Psoas muscle (tissue), 8 donors: ENCODE data around the gene SBF2. TPM values are rescaled to one million over a fixed set of nuclear protein-coding genes. Genes with fewer than 3 reads are reported as not detected.

ENCODE experiments used
- ATAC-seq, 4 donors: fragments of 200-7000 bp; cut with Tn5 transposase; one replicate each; pipeline ENCODE4 v1.9.1; 2020; ENCODE audit warnings: moderate library complexity in 3 of 4, mild to moderate bottlenecking in 2 of 4
- DNase-seq, 2 donors: peaks; one replicate each; pipeline ENCODE4 v3.0.0-alpha.2; 2020
- H3K27ac ChIP-seq: fragments of 200-600 bp; one replicate; pipeline ENCODE4 v1.8.0; 2022
- H3K27me3 ChIP-seq, 3 donors: fragments of 200-600 bp in 1 of 3; one replicate each; pipeline versions ENCODE4 v1.6.1 to v1.8.0; 2013 to 2022; ENCODE audit warnings: low read length in 2 of 3, mild to moderate bottlenecking in 2 of 3, moderate library complexity in 1 of 3; ENCODE audit not compliant: insufficient read depth in 3 of 3
- H3K36me3 ChIP-seq, 2 donors: fragments of 200-600 bp in 1 of 2; one replicate each; pipeline versions ENCODE4 v1.6.1 to v1.8.0; 2013 to 2022; ENCODE audit warnings: low read depth in 1 of 2, mild to moderate bottlenecking in 1 of 2, moderate library complexity in 1 of 2; ENCODE audit not compliant: insufficient read depth in 1 of 2
- H3K4me1 ChIP-seq: fragments of 200-600 bp; one replicate; pipeline ENCODE4 v1.8.0; 2022
- H3K4me3 ChIP-seq: fragments of 200-600 bp; one replicate; pipeline ENCODE4 v1.8.0; 2022; ENCODE audit warnings: mild to moderate bottlenecking
- H3K9me3 ChIP-seq: fragments of 200-600 bp; one replicate; pipeline ENCODE4 v1.8.0; 2022
- WGBS, 3 donors: extraction: QIAGEN DNeasy Blood & Tissue Kit; methylation state at CpG; one replicate each; pipeline versions ENCODE4 v1.1.6 to v1.1.7; 2013; 5-methylcytosine and 5-hydroxymethylcytosine counted together
- intact Hi-C, 2 donors: fragments of 100-400 bp; cut with DNase I; formaldehyde crosslinking; loops; one replicate each; pipeline versions ENCODE4 v1.11.0 to v1.14.2; 2022
- polyA plus RNA-seq, 3 donors: library from polyadenylated mRNA; stranded (reverse); fragments of 200-250 nt; gene quantifications; one replicate each; pipeline ENCODE4 v1.2.3, GENCODE V29; 2013
- total RNA-seq, 4 donors: library from RNA; stranded (reverse); fragmentation: NEBNext Ultra II Directional in 2 of 4; extraction: Animal tissue kit (Norgen Biotek cat#: 25700) in 2 of 4; gene quantifications; one replicate each; pipeline versions ENCODE4 v1.2.1 to v1.2.4, GENCODE V29; 2021 to 2023
- TF ChIP-seq, protein P1 (sequence below): fragments of 200-600 bp; IDR thresholded peaks from one replicate; pipeline ENCODE4 v1.8.0; 2022; ENCODE audit warnings: antibody characterized with exemption
- donor health status: healthy with polysubstance abuse.
- donor health status: DM: no; HTN: no; CAD: no; lungs with moderate emphysema.
- donor health status: Bipolar disorder and iron deficiency.
- donor health status: healthy.
- donor health status: DM: yes; HTN: yes; CAD: no.
- donor health status: DM: no; HTN: no; CAD: no.
- donor health status: DM: no; HTN: no; CAD: no.
- donor health status: DM: yes; HTN: yes; CAD: no.

Gene SBF2
- total and polyA plus RNA-seq, 7 donors = 3.3 to 12.6 (median 10.6) TPM

DNA sequence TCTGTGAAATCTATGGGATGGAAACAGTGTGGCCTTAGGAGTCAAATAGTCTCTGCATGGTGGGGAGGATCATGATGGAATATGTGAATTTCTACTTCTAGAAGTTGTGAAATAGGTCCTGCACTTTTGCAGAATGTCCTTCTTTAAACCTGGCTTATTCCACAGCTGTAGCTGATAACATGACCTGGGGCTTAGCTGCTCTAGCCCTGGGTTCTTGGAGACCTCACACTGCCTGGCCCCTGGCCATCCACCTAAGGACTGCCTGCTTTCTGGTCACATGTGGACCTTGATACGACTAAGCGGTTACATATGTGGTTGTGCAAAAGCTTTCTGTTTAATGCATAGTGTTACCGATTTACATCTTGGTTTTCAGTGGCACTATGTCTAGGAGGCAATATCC is 541.9 kb downstream of the SBF2 start:
- Histone ChIP-seq H3K4me1 (no peaks in the 10 kb centered on the region), H3K36me3 (peaks cover 2 to 30% of the 10 kb centered on the region in 2 donors), H3K27me3 (no peaks in the 10 kb centered on the region), H3K27ac (no peak overlapping the region), H3K9me3 (no peaks in the 10 kb centered on the region), H3K4me3 (no peak overlapping the region)
- no peak for DNase-seq
- TF ChIP-seq, protein P1, sequence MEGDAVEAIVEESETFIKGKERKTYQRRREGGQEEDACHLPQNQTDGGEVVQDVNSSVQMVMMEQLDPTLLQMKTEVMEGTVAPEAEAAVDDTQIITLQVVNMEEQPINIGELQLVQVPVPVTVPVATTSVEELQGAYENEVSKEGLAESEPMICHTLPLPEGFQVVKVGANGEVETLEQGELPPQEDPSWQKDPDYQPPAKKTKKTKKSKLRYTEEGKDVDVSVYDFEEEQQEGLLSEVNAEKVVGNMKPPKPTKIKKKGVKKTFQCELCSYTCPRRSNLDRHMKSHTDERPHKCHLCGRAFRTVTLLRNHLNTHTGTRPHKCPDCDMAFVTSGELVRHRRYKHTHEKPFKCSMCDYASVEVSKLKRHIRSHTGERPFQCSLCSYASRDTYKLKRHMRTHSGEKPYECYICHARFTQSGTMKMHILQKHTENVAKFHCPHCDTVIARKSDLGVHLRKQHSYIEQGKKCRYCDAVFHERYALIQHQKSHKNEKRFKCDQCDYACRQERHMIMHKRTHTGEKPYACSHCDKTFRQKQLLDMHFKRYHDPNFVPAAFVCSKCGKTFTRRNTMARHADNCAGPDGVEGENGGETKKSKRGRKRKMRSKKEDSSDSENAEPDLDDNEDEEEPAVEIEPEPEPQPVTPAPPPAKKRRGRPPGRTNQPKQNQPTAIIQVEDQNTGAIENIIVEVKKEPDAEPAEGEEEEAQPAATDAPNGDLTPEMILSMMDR = no peak
- intact Hi-C loops = no loop called here
- peak in 1 of 4 donors; percentile 52 for ATAC-seq
- 65 to 81% (median 70%) methylated on average over 3 of the region's 3 CpGs for WGBS, 3 donors

DNA sequence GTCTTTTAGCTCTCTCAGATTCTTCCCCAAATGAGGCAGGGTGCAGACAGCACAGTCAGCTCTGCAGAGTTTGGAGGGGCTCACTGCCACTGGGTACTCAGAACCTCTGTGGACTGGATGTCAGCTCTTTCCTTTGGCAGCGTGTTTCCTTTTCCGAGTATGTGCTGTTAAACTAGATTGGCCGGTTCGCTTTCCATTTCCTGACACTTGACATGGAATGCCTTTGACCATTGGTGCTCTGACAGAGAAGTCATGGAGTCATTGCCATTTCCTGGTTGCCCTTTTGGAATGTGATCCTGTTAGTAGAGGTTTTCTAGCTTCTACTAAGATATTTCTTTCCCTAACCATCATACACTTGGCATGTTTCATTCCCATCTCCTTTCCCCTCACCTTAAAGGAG is 543.5 kb downstream of the SBF2 start:
- ATAC-seq = no peak
- no peak overlapping the region for H3K27ac ChIP-seq
- DNase-seq = no peak
- no peaks in the 10 kb centered on the region for H3K4me1 ChIP-seq
- H3K27me3 ChIP-seq = no peaks in the 10 kb centered on the region
- TF ChIP-seq, protein P1 = no peak
- peaks cover 2 to 35% of the 10 kb centered on the region in 2 donors for H3K36me3 ChIP-seq
- H3K9me3 ChIP-seq = no peaks in the 10 kb centered on the region
- H3K4me3 ChIP-seq = no peak overlapping the region
- WGBS, 3 donors = 62 to 65% (median 65%) methylated on average over 4 of the region's 4 CpGs
- intact Hi-C loops = no loop called here

DNA sequence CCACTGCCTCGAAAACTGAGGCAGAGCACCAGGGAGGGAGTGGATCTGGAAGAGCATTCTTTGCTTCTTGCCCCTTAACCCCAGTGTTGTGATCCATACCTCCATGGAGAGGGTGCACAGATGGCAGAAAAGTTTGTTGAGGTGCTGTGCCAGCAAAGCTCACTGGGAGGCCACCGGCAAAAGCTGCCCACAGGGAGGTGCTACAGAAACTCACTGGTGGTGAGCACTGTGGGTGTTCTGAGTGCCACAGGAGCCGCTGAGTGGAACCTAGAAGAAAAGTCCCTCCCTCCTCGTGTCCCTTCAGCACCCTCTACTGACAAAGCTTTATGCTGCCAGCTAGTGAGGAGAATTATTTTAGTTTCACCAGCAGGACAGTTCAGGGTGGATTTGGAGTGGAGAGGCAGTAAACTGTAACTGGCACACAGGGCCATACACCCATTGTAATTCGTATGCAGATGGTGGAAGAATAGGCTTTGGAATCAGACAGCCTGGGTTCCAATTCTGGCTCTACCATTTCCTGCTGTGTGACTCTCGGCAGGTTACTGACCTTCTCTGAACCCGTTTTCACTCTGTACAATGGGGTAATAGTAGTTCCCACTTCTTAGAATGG is 545.6 kb downstream of the SBF2 start:
- no peak overlapping the region for H3K4me3 ChIP-seq
- H3K9me3 ChIP-seq = no peaks in the 10 kb centered on the region
- H3K27me3 ChIP-seq = no peaks in the 10 kb centered on the region
- ATAC-seq (peak; percentile 62 to 81 (median 78)), DNase-seq (no peak)
- 52 to 56% (median 52%) methylated on average over 7 of the region's 7 CpGs for WGBS, 3 donors
- H3K4me1 ChIP-seq = no peaks in the 10 kb centered on the region
- peak overlapping the region; percentile 21 for H3K27ac ChIP-seq
- TF ChIP-seq, protein P1 = peak; percentile 45
- intact Hi-C loops = loop anchor here in 1 of 2 donors (10.0 kb wide), 1 partner anchor 214 kb away; no protein-coding TSS in a partner anchor
- peaks cover 2 to 35% of the 10 kb centered on the region in 2 donors for H3K36me3 ChIP-seq

DNA sequence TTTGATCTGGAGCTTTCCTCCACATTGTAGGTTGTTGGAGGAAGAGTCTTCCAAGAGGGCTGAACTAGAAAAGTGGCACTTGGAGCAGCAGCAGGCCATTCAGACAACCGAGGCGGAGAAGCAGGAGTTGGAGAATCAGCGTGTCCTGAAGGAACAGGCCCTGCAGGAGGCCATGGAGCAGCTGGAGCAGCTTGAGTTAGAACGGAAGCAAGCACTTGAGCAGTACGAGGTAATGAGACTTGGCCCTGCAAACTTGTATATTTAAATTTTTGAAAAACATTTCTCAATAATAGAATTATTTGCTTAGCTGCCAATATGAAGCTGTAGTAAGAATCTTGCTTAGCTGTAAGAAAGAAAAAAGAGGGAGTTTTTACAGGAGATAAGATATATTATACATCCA is 546.2 kb downstream of the SBF2 start:
- intact Hi-C loops = loop anchor here in 1 of 2 donors (10.0 kb wide), 1 partner anchor 213 kb away; no protein-coding TSS in a partner anchor
- DNase-seq (no peak), ATAC-seq (no peak)
- TF ChIP-seq, protein P1 = no peak
- Histone ChIP-seq H3K27me3 (no peaks in the 10 kb centered on the region), H3K4me1 (no peaks in the 10 kb centered on the region), H3K9me3 (no peaks in the 10 kb centered on the region), H3K36me3 (peaks cover 2 to 35% of the 10 kb centered on the region in 2 donors), H3K27ac (peak overlapping the region; percentile 21), H3K4me3 (no peak overlapping the region)
- 69 to 81% (median 80%) methylated on average over 5 of the region's 5 CpGs for WGBS, 3 donors

DNA sequence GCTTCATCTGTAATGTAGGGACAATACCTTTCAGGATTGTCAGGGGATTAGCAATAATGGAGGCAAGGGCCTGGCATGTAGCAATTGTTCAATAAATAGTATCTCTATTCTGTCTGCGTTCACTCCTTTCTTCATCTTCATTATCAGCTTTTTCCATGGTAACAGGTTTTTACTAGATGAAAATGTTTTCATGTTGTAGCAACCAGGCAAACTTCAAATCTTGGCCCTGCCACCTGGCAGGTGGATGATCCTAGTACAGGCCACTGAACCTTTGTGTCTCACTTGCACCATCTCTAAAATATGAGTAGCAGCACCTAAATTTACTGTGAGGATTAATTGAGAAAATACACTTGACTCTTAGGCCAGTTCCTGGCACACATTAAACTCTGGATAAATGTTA is 546.8 kb downstream of the SBF2 start:
- ATAC-seq = no peak
- TF ChIP-seq, protein P1 = no peak
- no peak for DNase-seq
- Histone ChIP-seq H3K27me3 (no peaks in the 10 kb centered on the region), H3K27ac (no peak overlapping the region), H3K4me1 (no peaks in the 10 kb centered on the region), H3K36me3 (peaks cover 2 to 39% of the 10 kb centered on the region in 2 donors), H3K9me3 (no peaks in the 10 kb centered on the region), H3K4me3 (no peak overlapping the region)
- intact Hi-C loops = loop anchor here in 1 of 2 donors (10.0 kb wide), 1 partner anchor 212 kb away; no protein-coding TSS in a partner anchor
- 79 to 93% (median 86%) methylated on average over 1 of the region's 1 CpG for WGBS, 3 donors
